ENCODE measurements around the gene TNS3.

The TNS3 gene

DNA sequence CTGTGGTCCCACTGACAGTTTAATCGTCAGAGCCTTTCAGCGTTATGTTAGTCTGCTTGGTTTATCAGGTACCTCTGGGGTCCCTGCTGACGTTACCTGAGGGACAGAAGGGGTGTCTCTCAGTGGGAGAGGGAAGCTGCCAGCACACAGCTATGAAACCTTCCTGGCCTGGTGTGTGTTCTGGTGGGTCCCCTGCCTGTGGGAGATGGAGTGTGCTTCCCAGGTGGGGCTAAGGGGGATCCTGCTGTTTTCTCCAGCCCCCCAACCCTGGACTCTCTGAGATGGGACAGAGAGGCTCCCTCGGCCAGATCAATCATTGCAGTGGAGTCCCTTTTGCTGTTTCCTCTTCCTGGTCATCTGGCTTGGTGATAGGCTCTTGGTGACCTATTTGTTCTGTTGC, 308.8 kb downstream of the TNS3 start:
- in situ Hi-C loops (cut with HindIII; ENCODE audit: low sequenced_read_pairs) = no loop called here
- DNase-seq (ENCODE audit: low read depth, low spot score) = no peak
- H3K4me3 ChIP-seq (ENCODE audit: low read depth, low read length) = no peak overlapping the region
- TF ChIP-seq, protein P1, sequence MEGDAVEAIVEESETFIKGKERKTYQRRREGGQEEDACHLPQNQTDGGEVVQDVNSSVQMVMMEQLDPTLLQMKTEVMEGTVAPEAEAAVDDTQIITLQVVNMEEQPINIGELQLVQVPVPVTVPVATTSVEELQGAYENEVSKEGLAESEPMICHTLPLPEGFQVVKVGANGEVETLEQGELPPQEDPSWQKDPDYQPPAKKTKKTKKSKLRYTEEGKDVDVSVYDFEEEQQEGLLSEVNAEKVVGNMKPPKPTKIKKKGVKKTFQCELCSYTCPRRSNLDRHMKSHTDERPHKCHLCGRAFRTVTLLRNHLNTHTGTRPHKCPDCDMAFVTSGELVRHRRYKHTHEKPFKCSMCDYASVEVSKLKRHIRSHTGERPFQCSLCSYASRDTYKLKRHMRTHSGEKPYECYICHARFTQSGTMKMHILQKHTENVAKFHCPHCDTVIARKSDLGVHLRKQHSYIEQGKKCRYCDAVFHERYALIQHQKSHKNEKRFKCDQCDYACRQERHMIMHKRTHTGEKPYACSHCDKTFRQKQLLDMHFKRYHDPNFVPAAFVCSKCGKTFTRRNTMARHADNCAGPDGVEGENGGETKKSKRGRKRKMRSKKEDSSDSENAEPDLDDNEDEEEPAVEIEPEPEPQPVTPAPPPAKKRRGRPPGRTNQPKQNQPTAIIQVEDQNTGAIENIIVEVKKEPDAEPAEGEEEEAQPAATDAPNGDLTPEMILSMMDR (IDR thresholded peaks at IDR 0.05; ENCODE audit: low read depth, low read length) = no peak

DNA sequence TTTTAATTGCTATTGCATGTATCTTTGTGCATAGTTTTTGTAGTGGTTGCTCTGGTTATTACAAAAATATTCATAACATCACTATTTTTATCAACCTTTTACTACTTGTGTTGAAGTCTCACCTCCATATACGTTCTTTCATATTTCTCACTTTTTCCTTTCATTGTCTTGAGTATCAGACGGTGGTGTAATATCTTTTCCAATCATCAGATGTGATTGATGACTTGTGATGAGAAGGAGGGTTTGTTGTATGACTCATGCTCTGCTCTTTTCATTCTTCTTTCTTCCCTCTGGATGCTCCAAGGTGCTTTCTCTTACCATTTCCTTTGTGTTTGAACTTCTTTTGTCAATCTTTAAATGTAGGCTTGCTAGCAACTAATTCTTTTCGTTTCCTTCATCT, 310.2 kb downstream of the TNS3 start:
- H3K4me3 ChIP-seq (ENCODE audit: low read depth, low read length) = no peak overlapping the region
- no peak for DNase-seq (ENCODE audit: low read depth, low spot score)
- in situ Hi-C loops (cut with HindIII; ENCODE audit: low sequenced_read_pairs) = no loop called here
- TF ChIP-seq, protein P1 (IDR thresholded peaks at IDR 0.05; ENCODE audit: low read depth, low read length) = no peak

DNA sequence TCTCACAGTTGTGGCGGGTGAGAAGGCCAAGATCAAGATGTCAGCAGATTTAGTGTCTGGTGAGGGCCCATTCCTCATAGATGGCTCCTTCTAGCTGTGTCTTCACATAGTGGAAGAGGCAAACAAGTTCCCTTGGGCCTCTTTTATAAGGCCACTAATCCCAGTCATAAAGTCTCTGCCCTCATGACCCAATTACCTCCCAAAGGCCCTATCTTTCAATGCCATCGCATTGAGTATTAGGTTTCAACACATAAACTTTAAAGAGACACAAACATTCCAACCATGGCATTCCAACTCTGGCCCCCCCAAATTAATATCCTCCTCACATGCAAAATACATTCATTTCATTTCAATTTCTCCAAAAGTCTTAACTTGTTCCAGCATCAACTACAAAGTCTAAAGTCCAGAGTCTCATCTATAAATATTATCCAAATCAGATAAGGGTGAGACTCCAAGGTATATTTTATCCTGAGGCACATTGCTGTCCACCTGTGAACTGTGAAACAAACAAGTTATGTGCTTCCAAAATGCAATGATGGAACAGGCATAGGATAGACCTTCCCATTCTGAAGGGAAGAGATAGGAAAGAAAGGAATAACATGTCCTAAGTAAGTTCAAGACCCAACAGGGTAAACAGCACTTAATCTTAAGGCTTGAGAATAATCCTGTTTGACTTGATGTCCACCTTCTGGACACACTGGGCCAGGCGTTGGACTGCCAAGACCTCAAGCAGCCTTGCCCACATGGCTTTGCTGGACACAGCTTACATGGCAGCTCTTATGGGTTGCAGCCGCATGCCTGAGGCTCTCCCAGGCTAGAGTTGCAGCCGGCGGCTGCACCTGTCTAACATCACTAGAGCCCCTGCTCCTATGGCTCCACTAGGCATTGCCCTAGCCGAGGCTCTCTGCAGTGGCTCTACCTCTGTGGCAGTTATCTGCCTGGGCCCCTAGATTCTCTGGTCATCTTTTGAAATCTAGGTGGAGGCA, 312.8 kb downstream of the TNS3 start:
- no peak for DNase-seq (ENCODE audit: low read depth, low spot score)
- no peak overlapping the region for H3K4me3 ChIP-seq (ENCODE audit: low read depth, low read length)
- in situ Hi-C loops (cut with HindIII; ENCODE audit: low sequenced_read_pairs) = no loop called here
- TF ChIP-seq, protein P1 (IDR thresholded peaks at IDR 0.05; ENCODE audit: low read depth, low read length) = no peak

DNA sequence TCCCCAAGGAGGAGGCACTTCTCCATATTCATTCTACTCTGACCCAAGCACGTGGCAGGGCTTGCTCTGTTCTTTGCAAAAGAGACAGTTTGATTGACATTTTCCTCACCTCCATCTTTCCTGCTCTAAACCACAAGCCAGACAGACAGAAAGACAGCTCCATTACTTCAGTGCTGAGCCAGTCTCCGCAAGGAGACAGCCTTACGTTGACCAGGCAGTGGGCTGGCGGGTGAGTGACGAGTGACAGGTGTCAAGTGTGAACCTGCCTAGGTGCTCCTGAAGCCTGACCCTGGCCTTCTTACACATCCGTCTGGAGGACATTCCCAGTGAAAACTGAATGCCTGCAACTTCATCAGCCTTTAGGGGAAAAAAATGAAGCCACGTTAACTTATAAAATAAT, 314.6 kb downstream of the TNS3 start:
- in situ Hi-C loops (cut with HindIII; ENCODE audit: low sequenced_read_pairs) = no loop called here
- DNase-seq (ENCODE audit: low read depth, low spot score) = no peak
- no peak overlapping the region for H3K4me3 ChIP-seq (ENCODE audit: low read depth, low read length)
- TF ChIP-seq, protein P1 (IDR thresholded peaks at IDR 0.05; ENCODE audit: low read depth, low read length) = no peak

DNA sequence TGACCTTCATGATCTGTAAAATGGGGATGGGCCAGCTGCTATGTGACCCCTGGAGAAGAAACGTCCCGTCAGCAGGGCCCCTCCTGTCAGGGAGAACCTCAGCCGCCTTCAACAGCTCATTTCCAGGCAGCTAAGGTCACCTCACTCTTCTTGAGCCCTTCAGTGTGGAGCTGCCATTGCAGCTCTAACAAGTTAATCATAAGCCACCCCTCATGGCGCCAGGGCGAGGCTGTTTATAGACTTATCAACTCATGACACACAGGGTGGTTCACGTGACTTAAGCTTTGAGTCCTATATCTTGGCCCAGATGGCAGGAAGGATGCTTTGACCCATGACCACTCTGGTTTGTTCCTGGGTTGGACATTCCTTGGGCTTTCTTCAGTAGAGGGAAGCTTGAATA, 315.1 kb downstream of the TNS3 start:
- TF ChIP-seq, protein P1 (IDR thresholded peaks at IDR 0.05; ENCODE audit: low read depth, low read length) = no peak
- no peak for DNase-seq (ENCODE audit: low read depth, low spot score)
- no peak overlapping the region for H3K4me3 ChIP-seq (ENCODE audit: low read depth, low read length)
- in situ Hi-C loops (cut with HindIII; ENCODE audit: low sequenced_read_pairs) = no loop called here

DNA sequence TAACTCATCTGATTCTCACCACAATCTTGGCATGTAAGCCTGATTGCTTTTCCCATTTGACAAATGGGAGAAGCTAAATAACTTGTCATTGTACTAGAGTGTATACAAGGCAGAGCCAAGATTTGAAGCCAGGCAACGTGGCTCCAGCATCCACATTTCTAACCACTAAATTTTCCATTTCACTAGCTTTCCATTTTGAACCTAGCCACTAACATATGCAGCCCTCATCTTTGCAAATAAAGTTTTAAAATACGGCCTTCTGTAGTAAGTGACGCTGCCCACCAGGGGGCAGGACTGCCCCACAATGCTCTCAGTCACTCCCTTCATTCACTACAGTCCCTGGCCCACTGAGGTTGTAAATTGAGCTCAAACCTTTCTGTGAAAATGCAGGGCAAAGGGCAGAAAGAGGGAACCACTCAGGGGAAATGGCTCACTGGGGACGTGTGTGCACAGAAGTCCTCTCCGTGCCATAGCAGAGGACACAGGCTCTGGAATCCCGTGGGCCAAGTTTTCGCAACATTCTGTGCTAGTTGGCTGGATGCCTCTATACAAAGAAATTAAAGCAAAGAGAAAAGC, 315.7 kb downstream of the TNS3 start:
- in situ Hi-C loops (cut with HindIII; ENCODE audit: low sequenced_read_pairs) = no loop called here
- no peak overlapping the region for H3K4me3 ChIP-seq (ENCODE audit: low read depth, low read length)
- DNase-seq (ENCODE audit: low read depth, low spot score) = peak; percentile 77
- TF ChIP-seq, protein P1 (IDR thresholded peaks at IDR 0.05; ENCODE audit: low read depth, low read length) = peak; percentile 88
